ENCODE results near the gene ATP5MC2.
A peak's percentile ranks its signal among the peaks of the same experiment; 100 is the strongest.
"Not testable (repeated sequence)": the region's sequence is repeated elsewhere in the genome, so short reads cannot be mapped to it uniquely, and the experiment has no call there.

ATP5MC2 gene

DNA sequence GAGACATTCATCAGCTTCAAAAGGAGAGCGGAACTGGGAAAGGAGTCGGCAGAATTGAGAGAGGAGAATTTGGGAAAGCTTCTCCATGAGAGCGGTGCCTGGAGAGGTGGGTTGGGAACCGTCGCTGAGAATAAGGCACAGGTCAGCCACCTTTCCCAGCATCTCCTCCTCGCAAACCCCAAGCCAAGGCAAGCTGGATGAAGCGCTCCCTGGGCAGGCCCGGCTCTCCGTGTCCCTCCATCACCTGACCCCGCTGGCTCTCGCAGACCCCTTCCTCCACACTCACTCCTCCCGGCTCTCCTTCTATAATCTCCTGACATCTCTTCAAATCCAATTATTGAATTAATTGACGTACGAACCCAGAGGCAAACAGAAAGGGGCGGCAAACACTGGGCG lies 18.9 kb upstream of the ATP5MC2 start:
- DNase-seq (ENCODE audit: low read depth): no peak

DNA sequence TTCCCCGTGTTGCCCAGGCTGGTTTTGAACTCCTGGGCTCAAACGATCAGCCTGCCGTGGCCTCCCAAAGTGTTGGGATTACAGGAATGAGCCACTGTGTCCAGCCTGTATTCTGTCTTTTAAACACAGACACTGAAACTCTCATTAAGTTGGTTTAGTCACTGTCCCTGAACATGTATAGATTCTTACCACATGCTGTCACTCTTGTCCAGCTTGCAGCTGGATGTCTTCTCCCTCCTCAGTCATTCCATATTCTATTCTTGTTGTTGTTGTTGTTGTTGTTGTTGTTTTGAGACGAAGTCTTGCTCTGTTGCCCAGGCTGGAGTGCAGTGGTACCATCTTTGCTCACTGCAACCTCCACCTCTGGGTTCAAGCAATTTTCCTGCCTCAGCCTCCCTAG lies 12.3 kb upstream of the ATP5MC2 start:
- no peak for DNase-seq (ENCODE audit: low read depth)

DNA sequence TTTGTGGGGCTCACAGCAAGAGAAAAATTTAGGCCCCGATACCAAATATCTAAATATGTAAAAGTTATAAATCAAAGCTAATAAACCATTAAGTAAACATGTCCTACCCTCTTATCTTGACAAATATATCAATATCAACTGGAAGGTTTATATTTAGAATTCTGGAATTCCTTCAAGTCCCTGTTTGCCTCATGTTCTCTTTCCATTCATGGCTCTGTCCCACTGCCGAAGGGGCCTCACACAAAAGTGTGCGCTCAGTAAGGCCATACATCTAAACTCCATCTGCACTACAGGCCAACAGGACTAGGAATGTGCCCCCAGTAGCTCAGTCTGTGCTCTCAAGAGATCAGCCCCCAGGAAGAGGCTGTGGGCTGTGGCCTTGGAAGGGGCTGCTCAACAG lies 10.6 kb upstream of the ATP5MC2 start:
- DNase-seq (ENCODE audit: low read depth): no peak

DNA sequence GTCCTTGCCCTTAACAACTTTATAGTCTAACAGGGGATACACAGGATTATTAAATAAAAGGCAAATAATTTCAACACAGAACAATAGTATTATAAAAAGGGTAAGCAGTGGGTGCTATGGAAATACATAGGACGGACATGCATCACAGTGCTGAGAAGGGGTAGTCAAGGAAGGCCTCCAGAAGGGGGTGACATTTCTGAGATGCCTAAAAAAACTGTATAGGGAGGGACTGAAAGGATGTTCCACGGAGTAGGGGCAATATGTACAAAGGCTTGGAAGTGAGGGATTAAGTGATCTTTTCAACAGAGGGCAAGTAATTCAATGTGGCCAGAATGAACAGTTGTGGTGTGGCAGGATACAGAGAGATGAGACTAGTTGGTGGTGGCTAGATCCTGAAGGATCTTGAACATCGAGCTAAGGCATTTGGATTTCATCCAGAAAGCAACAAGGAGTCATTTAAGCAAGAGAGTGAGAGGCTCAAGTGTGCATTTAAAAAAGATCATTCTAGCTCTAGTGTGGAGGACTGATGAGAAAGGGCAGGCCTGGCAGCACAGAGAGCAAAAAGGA lies 8.9 kb upstream of the ATP5MC2 start:
- DNase-seq (ENCODE audit: low read depth): no peak

DNA sequence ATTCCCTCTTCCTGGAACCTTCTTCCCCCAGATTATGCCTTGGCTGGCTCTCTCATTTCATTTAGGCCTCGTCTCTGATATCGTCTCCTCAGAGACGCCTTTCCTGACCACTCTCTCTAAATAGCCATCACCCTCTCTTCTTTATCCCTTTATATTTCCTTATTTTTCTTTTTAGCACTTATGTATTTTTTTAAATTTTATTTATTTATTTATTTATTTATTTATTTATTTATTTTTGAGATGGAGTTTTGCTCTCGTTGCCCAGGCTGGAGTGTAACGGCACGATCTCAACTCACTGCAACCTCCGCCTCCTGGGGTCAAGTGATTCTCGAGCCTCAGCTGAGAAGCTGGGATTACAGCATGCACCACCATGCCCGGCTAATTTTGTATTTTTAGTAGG lies 8.1 kb upstream of the ATP5MC2 start:
- no peak for DNase-seq (ENCODE audit: low read depth)

DNA sequence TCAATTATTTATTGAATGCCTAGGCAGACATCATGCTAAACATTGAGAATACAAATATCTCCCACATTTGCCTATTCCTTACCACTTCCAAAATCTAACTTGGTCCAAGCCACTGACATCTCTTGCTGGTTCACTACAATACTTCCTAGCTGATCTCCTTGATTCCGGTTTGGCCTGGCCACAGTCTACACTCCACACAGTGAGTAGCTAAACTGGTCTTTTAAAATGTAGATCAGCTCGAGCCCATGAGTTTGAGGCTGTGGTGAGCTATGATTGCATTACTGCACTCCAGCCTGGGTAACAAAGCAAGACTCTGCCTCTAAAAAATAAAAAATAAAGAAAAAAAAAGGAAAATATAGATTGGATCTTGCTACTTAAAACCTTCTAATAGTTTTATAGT lies 7.6 kb upstream of the ATP5MC2 start:
- DNase-seq (ENCODE audit: low read depth): no peak

DNA sequence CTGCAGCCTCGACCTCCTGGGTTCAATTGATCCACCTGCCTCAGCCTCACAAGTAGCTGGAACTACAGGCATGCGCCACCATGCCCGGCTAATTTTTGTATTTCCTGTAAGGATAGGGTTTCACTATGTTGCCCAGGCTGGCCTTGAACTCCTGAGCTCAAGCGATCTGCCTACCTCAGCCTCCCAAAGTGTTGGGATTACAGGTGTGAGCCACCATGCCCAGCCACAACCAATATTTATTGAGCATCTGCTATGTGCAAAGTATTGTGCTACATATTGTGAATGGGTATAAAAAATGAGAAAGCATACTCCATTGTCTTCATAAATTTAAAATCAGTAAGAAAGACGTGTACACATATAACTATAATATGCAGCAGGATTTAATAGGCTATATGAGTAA lies 4.2 kb upstream of the ATP5MC2 start:
- not testable (repeated sequence) for DNase-seq (ENCODE audit: low read depth)

DNA sequence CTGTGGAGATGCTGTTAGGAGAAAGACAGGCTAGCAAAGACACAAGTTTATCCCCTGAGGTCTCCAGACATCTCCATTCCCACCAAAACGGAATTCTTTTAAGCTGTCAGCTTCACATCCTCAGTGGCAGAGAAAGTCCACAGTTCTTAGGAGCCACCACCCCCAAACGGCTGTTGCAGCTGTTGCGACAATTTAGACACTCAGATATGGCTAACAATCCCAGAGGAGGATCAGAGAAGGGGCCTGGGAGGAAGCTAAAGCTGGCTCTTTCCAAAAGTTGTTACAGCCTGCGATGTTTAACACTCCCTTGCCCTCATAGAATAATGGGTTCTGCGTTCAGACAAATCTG lies 1.9 kb upstream of the ATP5MC2 start:
- no peak for DNase-seq (ENCODE audit: low read depth)

DNA sequence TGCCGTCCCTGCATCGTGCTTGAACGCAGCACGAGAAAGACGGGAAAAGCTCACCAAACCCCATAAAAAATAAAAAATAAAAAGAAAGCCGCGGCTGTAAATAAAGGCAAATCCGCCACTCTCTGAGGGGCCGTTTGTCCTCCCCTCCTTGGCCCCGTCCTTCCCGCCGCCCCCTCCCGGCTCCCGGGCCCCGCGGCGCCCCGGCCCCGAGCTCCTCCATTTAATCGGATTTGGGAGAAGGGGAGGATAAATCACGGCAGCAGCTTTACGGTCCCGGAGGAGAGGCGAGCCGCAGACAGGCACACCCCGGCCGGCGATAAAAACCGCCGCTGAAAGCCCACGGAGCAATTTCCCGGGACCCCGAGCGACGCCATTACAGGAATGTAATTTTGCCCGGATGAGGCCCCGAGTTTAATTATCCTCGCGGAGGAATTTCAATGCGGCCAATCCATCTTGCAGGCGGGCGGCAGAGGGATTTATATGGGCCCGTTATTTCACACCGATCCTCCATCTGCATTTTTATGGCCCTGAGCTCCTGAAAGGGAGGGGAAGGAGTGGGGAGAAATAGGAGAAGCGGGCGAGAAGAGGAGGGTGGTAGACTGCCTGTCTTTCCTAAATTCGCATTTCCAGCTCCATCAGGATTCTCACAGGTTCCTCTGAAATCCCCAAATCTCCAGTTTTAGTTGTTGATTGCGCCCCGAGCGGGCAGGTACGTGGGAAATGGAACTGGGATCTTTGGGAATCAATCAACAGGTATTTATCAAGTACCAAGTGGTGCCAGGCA lies 1.3 kb upstream of the ATP5MC2 start:
- DNase-seq (ENCODE audit: low read depth): peak; percentile 38

DNA sequence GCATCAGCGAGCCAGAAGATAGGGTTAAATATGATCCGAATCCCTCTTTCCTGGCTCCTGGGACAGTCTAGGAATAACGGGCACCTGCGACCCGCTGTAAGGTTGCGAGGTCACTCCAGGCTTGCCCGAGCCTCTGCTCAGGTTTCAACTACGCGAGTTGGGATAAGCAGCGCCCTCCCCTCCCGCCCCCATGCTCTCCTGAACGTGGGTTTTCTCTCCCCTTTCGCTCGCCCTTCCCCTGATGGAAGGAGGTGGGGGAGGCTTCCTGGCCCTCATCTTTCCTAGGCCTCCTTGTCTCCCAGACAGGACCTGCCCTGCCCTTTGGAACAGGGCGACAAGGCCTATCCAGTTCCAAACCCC lies 753 bp upstream of the ATP5MC2 start:
- DNase-seq (ENCODE audit: low read depth): peak; percentile 36

DNA sequence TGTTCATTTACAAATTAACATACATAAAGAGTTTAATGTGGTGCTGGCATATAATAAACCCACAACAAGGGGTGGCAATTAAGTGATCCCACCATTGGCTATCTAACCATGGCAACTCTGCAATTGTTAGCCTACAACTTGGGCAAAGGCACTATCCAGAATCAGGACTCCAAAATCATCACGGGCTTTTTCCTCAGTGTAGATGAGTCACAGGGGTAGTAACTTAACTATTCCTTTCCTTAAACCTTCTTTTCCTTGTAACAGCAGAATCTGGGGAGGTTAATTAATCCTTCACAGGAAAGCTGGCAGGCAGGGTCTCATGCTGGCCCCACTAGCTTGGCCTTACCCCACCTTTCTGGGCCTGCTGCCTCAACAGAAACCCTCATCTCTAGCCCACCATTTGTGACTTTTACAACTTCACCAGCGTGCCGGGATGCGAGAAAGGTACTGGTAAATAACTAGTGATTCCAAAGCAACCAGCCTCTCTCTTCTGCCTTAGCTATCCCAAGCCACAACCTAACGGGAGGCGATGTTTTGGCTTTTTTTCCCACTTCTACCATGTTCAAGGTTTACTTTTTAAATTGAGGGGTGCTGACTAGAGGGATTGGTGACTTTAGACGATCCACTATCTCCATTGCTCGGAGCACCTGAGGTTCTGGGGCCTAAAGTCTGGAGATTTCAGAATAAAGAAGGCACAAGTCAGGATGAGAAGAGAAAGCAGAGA lies 744 bp downstream of the ATP5MC2 start:
- DNase-seq (ENCODE audit: low read depth): peak; percentile 40

DNA sequence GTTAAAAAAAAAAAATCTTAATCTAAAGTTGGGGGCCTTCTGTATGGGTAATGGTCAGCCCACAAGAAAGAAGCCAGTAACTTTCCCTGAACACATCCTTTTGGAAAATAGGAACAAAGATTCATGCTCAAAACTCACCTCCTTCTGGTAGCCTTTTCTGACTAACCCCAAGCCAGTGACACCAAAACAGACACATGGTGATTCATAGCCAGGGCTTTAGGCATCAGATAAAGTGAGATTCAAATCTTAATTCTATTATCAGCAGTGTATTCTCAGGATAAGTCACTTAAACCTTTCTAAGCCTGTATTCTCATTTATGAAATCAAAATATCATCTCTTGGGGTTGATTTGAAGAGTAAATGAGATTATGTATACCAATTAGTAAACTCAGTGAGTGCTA lies 4.9 kb downstream of the ATP5MC2 start:
- peak; percentile 51 for DNase-seq (ENCODE audit: low read depth)

DNA sequence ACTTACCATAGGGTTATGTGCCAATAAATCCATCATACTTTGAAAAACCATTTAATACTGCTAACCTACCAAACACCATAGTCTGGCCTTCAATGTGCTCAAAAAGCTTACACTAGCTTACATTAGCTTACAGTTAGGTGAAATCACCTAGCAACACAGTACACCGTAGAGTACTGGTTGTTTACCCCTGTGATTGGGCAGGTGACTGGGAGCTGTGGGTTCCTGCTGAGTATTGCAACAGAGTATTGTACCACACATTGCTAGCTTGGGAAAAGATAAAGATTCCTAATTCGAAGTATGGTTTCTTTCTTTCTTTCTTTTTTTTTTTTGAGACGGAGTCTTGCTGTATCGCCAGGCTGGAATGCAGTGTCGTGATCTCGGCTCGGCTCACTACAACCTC lies 5.6 kb downstream of the ATP5MC2 start:
- DNase-seq (ENCODE audit: low read depth): no peak

DNA sequence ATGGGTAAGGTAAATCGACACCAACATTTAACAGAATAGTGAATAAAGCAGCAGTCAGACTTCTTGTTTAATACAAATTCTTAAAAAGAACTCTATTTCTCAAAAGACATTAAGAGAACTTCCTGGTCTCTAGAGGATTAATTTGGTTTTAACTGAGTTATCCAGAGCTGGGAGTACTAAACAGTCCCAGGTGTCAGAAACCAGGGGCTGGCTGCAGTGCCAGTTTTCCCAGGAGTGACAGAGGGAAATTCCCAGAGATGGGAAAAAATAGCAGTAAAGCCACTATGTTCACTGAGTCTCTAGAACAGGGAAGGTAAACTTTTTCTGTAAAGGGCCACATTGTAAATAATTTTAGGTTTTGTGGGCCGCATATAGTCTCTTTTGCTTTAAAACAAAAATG lies 8.8 kb downstream of the ATP5MC2 start:
- no peak for DNase-seq (ENCODE audit: low read depth)

DNA sequence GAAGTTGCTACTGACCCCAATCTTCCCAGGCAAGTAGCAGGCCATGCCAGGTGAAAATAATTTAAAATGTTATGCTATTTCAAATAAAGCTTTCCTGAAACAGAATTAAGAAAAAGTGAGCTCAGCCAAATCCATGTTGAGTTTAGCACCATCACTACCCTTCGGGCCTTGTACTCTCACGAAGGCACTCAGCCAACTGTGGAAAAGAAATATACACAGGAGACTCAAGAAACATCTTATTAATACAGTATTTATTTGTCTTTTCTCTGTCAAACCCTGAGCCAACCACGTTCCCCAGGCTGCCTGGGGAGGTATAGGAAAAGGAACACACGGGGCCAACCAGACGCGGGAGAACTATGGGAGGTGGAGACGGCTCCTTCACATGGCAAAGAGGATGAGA lies 10.9 kb downstream of the ATP5MC2 start:
- no peak for DNase-seq (ENCODE audit: low read depth)

DNA sequence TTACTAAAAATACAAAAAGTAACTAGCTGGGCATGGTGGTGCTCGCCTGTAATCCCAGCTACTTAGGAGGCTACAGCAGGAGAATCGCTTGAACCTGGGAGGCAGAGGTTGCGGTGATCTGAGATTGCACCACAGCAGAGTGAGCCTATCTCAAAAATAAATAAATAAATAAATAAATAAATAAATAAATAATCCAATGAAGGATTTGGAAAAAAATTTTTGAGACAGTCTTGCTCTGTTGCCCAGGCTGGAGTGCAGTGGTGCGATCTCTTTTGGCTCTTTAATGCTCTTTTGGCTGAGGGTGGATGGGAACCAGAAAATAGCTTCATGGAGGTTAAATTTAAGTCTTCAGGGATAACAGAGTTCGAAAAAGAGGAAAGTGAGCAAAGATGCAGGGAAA lies 11.7 kb downstream of the ATP5MC2 start:
- no peak for DNase-seq (ENCODE audit: low read depth)

DNA sequence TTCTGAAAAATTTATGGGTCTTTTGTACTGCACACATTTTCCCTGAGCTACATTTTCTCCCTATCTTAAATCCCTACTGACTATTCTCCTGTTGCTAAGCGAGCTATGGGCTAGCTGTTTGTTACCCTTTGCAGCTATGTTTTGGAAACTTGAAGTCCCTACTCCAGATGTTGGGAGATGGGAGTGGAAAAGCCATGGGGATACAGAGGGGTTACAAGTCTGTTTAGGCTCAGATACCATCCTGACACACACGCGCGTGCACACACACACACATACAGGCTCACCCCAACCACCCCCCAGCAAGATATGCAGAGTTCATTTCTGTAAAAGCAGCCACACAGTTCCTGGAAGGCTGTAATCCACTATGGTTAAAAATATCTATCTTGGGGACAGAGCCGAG lies 15.8 kb downstream of the ATP5MC2 start:
- DNase-seq (ENCODE audit: low read depth): no peak

DNA sequence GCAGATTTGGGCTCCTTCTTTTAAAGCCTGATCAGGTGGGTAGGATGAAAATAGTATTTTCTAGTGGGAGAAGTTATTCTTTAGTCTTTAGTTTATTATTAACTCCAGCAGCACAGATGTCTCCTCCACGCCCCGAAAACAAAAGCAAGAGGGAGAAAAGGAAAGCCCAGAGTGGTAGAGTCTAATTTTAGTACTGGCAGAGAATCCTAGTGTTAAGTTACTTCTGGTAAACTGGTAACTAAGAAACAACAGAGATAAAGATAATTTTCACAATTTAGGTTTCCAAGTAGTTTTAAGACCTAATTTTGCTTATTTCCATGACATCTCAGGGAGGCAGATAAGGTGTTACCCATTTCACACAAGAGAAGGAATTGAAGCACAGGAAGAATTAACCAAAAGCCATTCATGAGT lies 16.3 kb downstream of the ATP5MC2 start:
- DNase-seq (ENCODE audit: low read depth): no peak

DNA sequence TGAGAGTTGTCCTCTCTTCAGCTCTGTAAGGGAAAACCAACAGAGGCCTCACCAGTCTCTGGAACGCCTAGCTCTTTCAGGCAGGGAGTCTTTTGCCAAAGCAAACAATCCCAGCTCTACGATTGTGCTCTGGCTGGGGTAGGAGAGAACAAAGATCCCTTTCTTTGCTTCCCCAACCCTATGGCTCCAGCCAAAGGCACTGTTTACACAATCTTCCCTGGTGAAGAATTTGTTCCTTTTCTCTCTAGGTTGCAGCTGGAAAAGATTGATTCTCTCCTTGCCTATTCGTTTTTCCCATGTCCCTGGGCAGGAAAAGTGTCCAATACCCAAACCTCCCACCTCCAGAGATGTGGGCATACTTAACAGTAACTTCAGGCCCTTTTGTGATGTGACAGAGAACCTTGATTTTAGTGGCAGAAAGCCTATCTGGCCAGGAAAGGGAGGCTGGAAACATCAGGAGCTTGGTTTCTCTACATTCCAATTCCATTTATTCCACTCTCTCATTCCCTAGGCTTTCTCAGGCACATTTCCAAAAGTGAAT lies 16.8 kb downstream of the ATP5MC2 start:
- DNase-seq (ENCODE audit: low read depth): peak; percentile 35

DNA sequence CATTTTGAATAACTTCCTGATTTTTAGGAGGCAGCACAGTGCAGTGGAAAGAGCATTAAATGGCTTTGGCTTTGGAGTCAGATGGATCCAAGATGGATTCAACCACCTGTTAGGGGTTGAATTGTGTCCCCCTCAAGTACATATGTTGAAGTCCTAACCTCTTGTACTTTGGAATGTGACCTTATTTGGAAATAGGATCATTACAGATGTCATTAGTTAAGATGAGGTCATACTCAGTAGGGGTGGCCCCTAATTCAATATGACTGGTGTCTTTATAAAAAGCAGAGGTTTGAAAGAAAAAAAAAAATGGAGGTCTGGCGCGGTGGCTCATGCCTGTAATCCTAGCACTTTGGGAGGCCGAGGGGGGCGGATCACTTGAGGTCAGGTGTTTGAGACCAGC lies 18.8 kb downstream of the ATP5MC2 start:
- no peak for DNase-seq (ENCODE audit: low read depth)

DNA sequence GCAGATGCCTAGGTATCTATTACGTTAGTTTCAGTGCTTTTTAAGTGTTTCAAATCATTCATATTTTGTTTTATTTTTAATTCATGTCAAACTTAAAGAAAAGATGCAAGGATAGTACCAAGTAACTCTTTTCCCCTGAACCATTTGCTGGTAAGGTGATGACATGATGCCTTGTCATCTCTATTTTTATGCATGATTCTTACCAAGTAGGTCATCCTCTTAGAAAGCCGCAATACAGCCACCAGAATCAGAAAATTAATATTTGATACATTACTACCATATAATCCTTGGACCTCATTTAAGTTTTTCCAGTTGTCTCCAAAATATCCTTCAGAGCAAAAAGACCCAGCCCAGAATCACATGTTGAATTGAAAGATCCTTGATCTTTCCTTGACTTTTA lies 22.3 kb downstream of the ATP5MC2 start:
- DNase-seq (ENCODE audit: low read depth): no peak

DNA sequence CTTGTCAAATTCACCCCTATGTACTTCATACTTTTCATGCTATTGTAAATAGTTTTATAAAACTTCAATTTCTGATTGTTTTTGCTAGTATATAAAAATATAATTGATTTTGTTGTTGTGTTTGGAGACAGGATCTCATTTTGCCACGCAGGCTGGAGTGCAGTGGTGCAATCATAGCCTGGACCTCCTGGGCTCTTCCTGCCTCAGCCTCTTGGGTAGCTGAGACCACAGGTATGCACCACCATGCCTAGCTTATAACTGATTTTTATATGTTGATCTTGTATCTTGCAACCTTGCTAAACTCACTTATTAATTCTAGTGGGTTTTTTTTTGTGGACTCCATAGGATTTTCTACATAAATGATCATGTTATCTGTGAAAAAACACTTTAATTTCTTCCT lies 23.5 kb downstream of the ATP5MC2 start:
- no peak for DNase-seq (ENCODE audit: low read depth)

DNA sequence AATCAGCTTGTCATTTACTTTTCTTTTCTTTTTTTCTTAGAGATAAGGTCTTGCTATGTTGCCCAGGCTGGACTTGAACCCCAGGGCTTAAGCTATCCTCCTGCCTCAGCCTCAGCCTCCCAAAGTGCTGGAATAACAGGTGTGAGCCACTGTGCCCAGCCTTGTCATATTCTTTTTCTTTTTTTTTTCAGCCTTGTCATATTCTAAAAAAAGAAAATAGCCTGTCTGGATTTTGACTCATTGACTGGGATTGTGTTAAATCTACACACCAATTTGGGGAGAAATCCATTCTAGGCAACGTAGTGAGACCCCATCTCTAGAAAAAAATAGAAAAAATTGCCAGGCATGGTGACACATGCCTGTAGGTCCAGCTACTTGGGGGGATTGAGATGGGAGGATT lies 24.1 kb downstream of the ATP5MC2 start:
- no peak for DNase-seq (ENCODE audit: low read depth)
